Pancreas (tissue), 10 donors: ENCODE results near the gene SMU1. TPM values are rescaled to one million over a fixed set of nuclear protein-coding genes. Genes with fewer than 3 reads are reported as not detected.

ENCODE experiments used
- ATAC-seq, 4 donors: fragments of 200-7000 bp; cut with Tn5 transposase; one replicate each; pipeline versions ENCODE4 v1.8.0 to v1.9.1; 2020; ENCODE audit warnings: mild to moderate bottlenecking in 4 of 4, moderate library complexity in 4 of 4
- DNase-seq, 6 donors: peaks; one replicate each; pipeline ENCODE4 v3.0.0-alpha.2; 2020
- FAIRE-seq: peaks from 2 replicates; lab custom pipeline; 2012; peaks lifted over from hg19 to GRCh38; lab: Jason Lieb, UNC
- H3K27ac ChIP-seq, 4 donors: fragments of 200-600 bp; sonication (generic); 1 replicate in 3 of 4; 2 replicates in 1 of 4; pipeline versions ENCODE4 v1.5.0 to v1.8.0; 2020
- H3K27me3 ChIP-seq, 4 donors: fragments of 200-600 bp; one replicate each; pipeline ENCODE4 v1.8.0; 2021
- H3K36me3 ChIP-seq, 3 donors: fragments of 200-600 bp; sonication (generic) in 1 of 3; one replicate each; pipeline versions ENCODE4 v1.5.0 to v1.8.0; 2020 to 2021
- H3K4me1 ChIP-seq, 3 donors: fragments of 200-600 bp; one replicate each; pipeline ENCODE4 v1.8.0; 2021
- H3K4me3 ChIP-seq, 4 donors: fragments of 200-600 bp; sonication (generic) in 2 of 4; one replicate each; pipeline versions ENCODE4 v1.5.0 to v1.8.0; 2020 to 2021
- H3K9me3 ChIP-seq, 4 donors: fragments of 200-600 bp; one replicate each; pipeline ENCODE4 v1.8.0; 2021
- CTCF ChIP-seq, 4 donors: fragments of 200-600 bp; sonication (generic) in 3 of 4; IDR thresholded peaks; one replicate each; pipeline versions ENCODE4 v1.5.0 to v1.8.0; 2021; ENCODE audit warnings: antibody characterized with exemption in 4 of 4
- WGBS, 2 donors: extraction: QIAGEN DNeasy Blood & Tissue Kit; methylation state at CpG; one replicate each; pipeline ENCODE4 v1.1.7; 2013; 5-methylcytosine and 5-hydroxymethylcytosine counted together
- intact Hi-C, 3 donors: fragments of 100-400 bp; cut with DNase I; formaldehyde crosslinking; loops; one replicate each; pipeline versions ENCODE4 v1.11.1 to v1.14.2; 2022
- polyA plus RNA-seq, 2 donors: library from polyadenylated mRNA; stranded (reverse); fragments of 200-250 nt; gene quantifications; one replicate each; pipeline ENCODE4 v1.2.3, GENCODE V29; 2013
- total RNA-seq, 6 donors: library from RNA; stranded (reverse); fragmentation: NEBNext Ultra II Directional in 4 of 6; extraction: Animal tissue kit (Norgen Biotek cat#: 25700) in 4 of 6; gene quantifications; one replicate each; pipeline versions ENCODE4 v1.2.1 to v1.2.4, GENCODE V29; 2021 to 2023
- donor health status: healthy with polysubstance abuse.
- donor health status: DM: no; HTN: no; CAD: no; lungs with moderate emphysema.
- donor health status: DM: no; HTN: no; CAD: no.
- donor health status: control.
- donor health status: control.
- donor health status: Bipolar disorder and iron deficiency.
- donor health status: DM: yes; HTN: yes; CAD: no.
- donor health status: DM: no; HTN: no; CAD: no.
- donor health status: DM: no; HTN: no; CAD: no.
- donor health status: DM: yes; HTN: yes; CAD: no.

Gene SMU1
- total and polyA plus RNA-seq, 8 donors, result 3.5 to 10.3 (median 6.6) TPM

DNA sequence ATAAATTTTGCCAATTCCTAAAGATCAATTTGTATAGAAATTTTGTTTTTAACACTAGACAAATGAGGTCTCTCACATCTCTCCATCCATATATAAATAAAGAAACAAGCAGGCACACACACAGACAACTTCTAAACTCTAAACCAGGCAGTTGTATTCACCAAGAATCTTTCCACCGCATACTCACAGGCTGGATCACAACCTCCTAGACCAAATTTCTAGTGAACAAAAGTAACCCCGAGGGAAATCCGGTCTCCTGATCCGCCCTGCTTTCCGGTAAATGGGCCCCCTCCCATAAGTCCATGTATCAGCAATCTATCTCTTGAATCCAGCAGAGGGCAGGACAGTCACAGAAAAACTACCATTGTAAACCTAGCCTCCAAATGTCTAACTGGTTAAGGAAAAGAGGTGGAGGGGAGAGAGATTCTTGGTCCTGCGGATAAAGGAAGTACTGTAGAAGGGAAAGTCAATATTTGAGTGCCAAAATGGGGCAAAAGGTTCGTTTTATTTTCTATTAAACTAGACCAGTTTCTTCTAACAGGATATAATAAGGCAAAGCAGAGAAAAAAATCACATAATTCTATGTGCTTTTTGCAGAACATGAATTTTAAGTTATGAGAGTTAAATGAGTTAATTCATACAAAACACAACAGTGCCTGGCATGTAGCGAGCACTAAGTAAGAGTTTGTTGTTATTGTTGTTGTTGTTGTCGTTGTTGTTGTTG lies 4.8 kb upstream of the SMU1 start:
- ATAC-seq (peak; percentile 47 to 77 (median 69)), FAIRE-seq (peak; percentile 91), DNase-seq (peak in 3 of 6 donors; percentile 41 to 68 (median 57))
- intact Hi-C loops, result loop anchor here in 2 of 3 donors (5.0 to 10.0 kb wide), 3 partner anchors 94 to 146 kb away; no protein-coding TSS in a partner anchor
- H3K4me1 ChIP-seq, result peaks cover 0 to 3% (median 0%) of the 10 kb centered on the region in 3 donors
- H3K27ac ChIP-seq, result peak overlapping the region in 1 of 4 donors; percentile 5
- H3K9me3 ChIP-seq, result no peaks in the 10 kb centered on the region
- no peak overlapping the region for H3K4me3 ChIP-seq
- no peaks in the 10 kb centered on the region for H3K36me3 ChIP-seq
- TF ChIP-seq CTCF (IDR thresholded peaks at IDR 0.05), result peak; percentile 31 to 58 (median 44)
- WGBS, 2 donors, result 7 to 11% methylated on average over 9 of the region's 9 CpGs
- H3K27me3 ChIP-seq, result no peaks in the 10 kb centered on the region

DNA sequence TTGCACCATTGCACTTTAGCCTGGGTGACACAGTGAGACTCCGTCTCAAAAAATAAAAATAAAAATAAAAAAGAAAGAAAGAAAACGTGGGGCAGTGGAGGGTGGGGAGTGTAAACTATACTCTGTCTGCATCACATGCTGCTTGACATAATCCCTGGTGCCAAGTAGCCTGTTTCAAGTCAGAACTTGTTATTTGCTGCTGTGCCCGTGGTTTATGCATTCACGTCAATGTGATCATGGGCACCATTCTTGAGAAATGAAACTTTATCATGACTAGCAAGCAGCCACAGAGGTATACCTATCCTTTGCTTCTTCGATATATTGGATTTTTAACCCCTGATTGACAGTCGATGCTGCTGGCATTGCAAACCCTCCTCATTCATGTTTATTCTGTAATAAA lies 4.1 kb upstream of the SMU1 start:
- no peak for FAIRE-seq
- H3K27ac ChIP-seq, result no peak overlapping the region
- TF ChIP-seq CTCF (IDR thresholded peaks at IDR 0.05), result no peak

DNA sequence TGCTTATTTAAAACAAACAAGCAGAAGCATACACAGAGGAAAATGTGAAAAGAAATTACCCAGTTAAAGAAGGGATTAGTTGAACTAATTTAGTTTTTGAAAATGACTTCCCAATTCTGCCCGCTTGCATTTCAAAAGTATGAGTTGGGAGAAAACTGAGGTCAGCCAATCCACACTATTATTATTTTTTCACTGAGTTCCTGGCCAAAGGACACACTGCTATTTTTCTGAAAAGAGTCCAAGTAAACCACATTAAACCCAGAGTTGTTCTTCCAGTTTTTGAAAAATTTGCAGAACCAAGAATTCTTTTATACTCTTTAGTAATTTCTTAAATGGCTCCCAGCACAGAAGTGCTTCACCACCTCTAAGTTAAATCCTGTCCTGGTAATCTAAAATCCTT lies 7.5 kb downstream of the SMU1 start:
- H3K27ac ChIP-seq, result no peak overlapping the region
- no peak for TF ChIP-seq CTCF (IDR thresholded peaks at IDR 0.05)
- no peak for ATAC-seq
- peaks cover 0 to 37% (median 16%) of the 10 kb centered on the region in 3 donors for H3K36me3 ChIP-seq
- no peak for DNase-seq
- no peak for FAIRE-seq
- WGBS, 2 donors, result 67 to 81% methylated on average over 1 of the region's 1 CpG
- no peak overlapping the region for H3K4me3 ChIP-seq
- no peaks in the 10 kb centered on the region for H3K4me1 ChIP-seq
- no peaks in the 10 kb centered on the region for H3K9me3 ChIP-seq
- no peaks in the 10 kb centered on the region for H3K27me3 ChIP-seq
- intact Hi-C loops, result no loop called here

More for the DNA sequence above, 4.1 kb upstream of the SMU1 start:
- H3K27me3 ChIP-seq, result no peaks in the 10 kb centered on the region
- intact Hi-C loops, result loop anchor here in 2 of 3 donors (5.0 to 10.0 kb wide), 3 partner anchors 94 to 147 kb away; no protein-coding TSS in a partner anchor
- H3K9me3 ChIP-seq, result no peaks in the 10 kb centered on the region
- WGBS, 2 donors, result 50 to 56% methylated on average over 6 of the region's 6 CpGs
- no peak for ATAC-seq
- peaks cover 0 to 3% (median 3%) of the 10 kb centered on the region in 3 donors for H3K4me1 ChIP-seq
- no peak overlapping the region for H3K4me3 ChIP-seq
- DNase-seq, result no peak
- no peaks in the 10 kb centered on the region for H3K36me3 ChIP-seq

GRCh38 chr9:33065157-33066076 lies 11.1 kb downstream of the SMU1 start:
- Histone ChIP-seq H3K9me3 (no peaks in the 10 kb centered on the region), H3K4me3 (no peak overlapping the region), H3K4me1 (no peaks in the 10 kb centered on the region), H3K36me3 (peaks cover 0 to 36% (median 16%) of the 10 kb centered on the region in 3 donors), H3K27me3 (no peaks in the 10 kb centered on the region), H3K27ac (no peak overlapping the region)
- FAIRE-seq (no peak), DNase-seq (no peak), ATAC-seq (peak in 1 of 4 donors; percentile 31)
- intact Hi-C loops, result no loop called here
- TF ChIP-seq CTCF (IDR thresholded peaks at IDR 0.05), result no peak
- WGBS, 2 donors, result 84 to 91% methylated on average over 5 of the region's 5 CpGs
